RWPE2 (cell line): ENCODE results near the gene MAP7D1.
A peak's percentile ranks its signal among the peaks of the same experiment; 100 is the strongest.

Experiments
- ATAC-seq: fragments of 200-7000 bp; cut with Tn5 transposase; 3 replicates; pipeline ENCODE4 v1.9.1; 2021; ENCODE audit warnings: low read depth
- DNase-seq: peaks from one replicate; pipeline ENCODE4 v3.0.0-alpha.2; 2020; ENCODE audit warnings: low spot score
- H3K27ac ChIP-seq: fragments of 450-650 bp; 2 replicates; pipeline ENCODE4 v1.5.1; 2017; ENCODE audit warnings: mild to moderate bottlenecking; ENCODE audit not compliant: poor library complexity, severe bottlenecking
- H3K27me3 ChIP-seq: fragments of 250-450 bp; sonication (Bioruptor Pico); 2 replicates; pipeline ENCODE4 v1.5.1; 2021; ENCODE audit warnings: mild to moderate bottlenecking, moderate library complexity; ENCODE audit not compliant: insufficient read depth, poor library complexity, severe bottlenecking
- H3K36me3 ChIP-seq: fragments of 250-450 bp; sonication (Bioruptor Pico); 2 replicates; pipeline ENCODE4 v1.5.1; 2020; ENCODE audit warnings: low read depth, mild to moderate bottlenecking, moderate library complexity
- H3K4me1 ChIP-seq: fragments of 250-450 bp; sonication (Bioruptor Pico); 2 replicates; pipeline ENCODE4 v1.5.1; 2021; ENCODE audit warnings: mild to moderate bottlenecking, moderate library complexity; ENCODE audit not compliant: insufficient read depth, poor library complexity, severe bottlenecking
- H3K4me3 ChIP-seq: fragments of 250-450 bp; sonication (Bioruptor Pico); 2 replicates; pipeline ENCODE4 v1.5.1; 2021; ENCODE audit warnings: mild to moderate bottlenecking, moderate library complexity; ENCODE audit not compliant: severe bottlenecking
- H3K9me3 ChIP-seq: fragments of 250-450 bp; sonication (Bioruptor Pico); 2 replicates; pipeline ENCODE4 v1.5.1; 2021; ENCODE audit warnings: mild to moderate bottlenecking, moderate library complexity; ENCODE audit not compliant: severe bottlenecking
- CTCF ChIP-seq: fragments of 450-650 bp; IDR thresholded peaks from one replicate; pipeline ENCODE4 v1.5.1; 2017; ENCODE audit warnings: mild to moderate bottlenecking, moderate library complexity; ENCODE audit not compliant: poor library complexity, severe bottlenecking

Gene MAP7D1

GRCh38 chr1:36161641-36162531 is 5.9 kb downstream of the MAP7D1 start:
- H3K9me3 ChIP-seq: no peaks in the 10 kb centered on the region
- no peaks in the 10 kb centered on the region for H3K27me3 ChIP-seq
- H3K36me3 ChIP-seq: peaks cover 55% of the 10 kb centered on the region
- ATAC-seq (peak; percentile 88), DNase-seq (peak; percentile 96)
- peak overlapping the region; percentile 26 for H3K4me3 ChIP-seq
- H3K27ac ChIP-seq: peak overlapping the region; percentile 97
- H3K4me1 ChIP-seq: peaks cover 46% of the 10 kb centered on the region
- TF ChIP-seq CTCF: no peak

- TF ChIP-seq CTCF: no peak
- H3K27me3 ChIP-seq: no peaks in the 10 kb centered on the region
- H3K4me3 ChIP-seq: no peak overlapping the region
- DNase-seq: no peak
- no peaks in the 10 kb centered on the region for H3K9me3 ChIP-seq
- no peak for ATAC-seq
- H3K4me1 ChIP-seq: peaks cover 46% of the 10 kb centered on the region
- H3K27ac ChIP-seq: peak overlapping the region; percentile 97
- peaks cover 64% of the 10 kb centered on the region for H3K36me3 ChIP-seq
Measured at GRCh38 chr1:36162680-36163239, 6.8 kb downstream of the MAP7D1 start.

DNA sequence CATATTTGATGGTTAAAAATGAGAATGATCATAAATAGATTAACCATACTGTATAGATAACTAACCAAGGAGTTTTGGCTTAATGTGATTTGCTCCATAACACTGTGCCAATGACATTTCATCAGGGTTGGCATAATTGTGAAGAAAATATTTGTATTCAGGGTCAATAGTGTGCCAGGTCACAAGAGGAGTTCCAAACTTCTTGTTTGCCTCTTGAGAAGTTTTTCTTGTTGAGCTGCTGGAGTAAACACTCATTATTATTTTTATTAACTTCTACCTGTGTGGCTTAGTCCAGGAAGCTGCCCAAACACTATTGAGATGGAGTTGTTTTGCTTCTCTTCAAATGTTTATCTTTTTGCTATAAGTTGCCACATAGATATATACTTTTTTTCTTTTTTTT is 7.5 kb downstream of the MAP7D1 start:
- no peak for ATAC-seq

DNA sequence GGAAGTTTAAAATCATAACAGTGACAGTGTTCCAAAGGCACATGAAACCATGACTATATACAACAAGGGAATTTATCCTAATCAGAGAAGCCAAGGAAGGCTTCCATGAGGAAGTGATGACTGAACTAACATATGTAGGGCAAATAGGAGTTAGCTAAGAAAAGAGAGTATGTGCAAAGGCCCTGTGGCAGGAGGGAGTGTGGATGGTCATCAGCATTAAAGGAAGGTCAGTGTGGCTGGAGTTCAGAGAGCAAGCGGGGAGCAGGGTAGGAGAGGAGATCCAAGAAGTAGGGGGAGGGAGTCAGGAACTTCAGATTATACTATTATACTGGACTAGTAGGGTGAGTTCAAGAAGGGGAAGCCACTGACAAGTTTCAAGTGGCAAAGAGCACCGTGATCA is 8.4 kb downstream of the MAP7D1 start:
- Histone ChIP-seq H3K36me3 (peaks cover 62% of the 10 kb centered on the region), H3K9me3 (no peaks in the 10 kb centered on the region), H3K4me1 (peaks cover 36% of the 10 kb centered on the region), H3K27ac (peak overlapping the region; percentile 97), H3K27me3 (no peaks in the 10 kb centered on the region), H3K4me3 (no peak overlapping the region)
- no peak for TF ChIP-seq CTCF
- DNase-seq (no peak), ATAC-seq (no peak)

More for the DNA sequence above, 7.5 kb downstream of the MAP7D1 start:
- no peaks in the 10 kb centered on the region for H3K27me3 ChIP-seq
- H3K9me3 ChIP-seq: no peaks in the 10 kb centered on the region
- H3K4me3 ChIP-seq: no peak overlapping the region
- peaks cover 46% of the 10 kb centered on the region for H3K4me1 ChIP-seq
- H3K27ac ChIP-seq: peak overlapping the region; percentile 97
- no peak for DNase-seq
- H3K36me3 ChIP-seq: peaks cover 67% of the 10 kb centered on the region
- TF ChIP-seq CTCF: no peak

GRCh38 chr1:36165145-36165544 is 9.2 kb downstream of the MAP7D1 start:
- DNase-seq: no peak
- Histone ChIP-seq H3K4me3 (no peak overlapping the region), H3K36me3 (peaks cover 66% of the 10 kb centered on the region), H3K9me3 (no peaks in the 10 kb centered on the region), H3K4me1 (peaks cover 42% of the 10 kb centered on the region), H3K27ac (peak overlapping the region; percentile 97), H3K27me3 (no peaks in the 10 kb centered on the region)
- ATAC-seq: no peak
- TF ChIP-seq CTCF: no peak
